IMR-90 (cell line): ENCODE data around the gene ZBTB8A. TPM values are rescaled to one million over a fixed set of nuclear protein-coding genes. Genes with fewer than 3 reads are reported as not detected.

ENCODE experiments used
- ATAC-seq: fragments of 200-7000 bp; cut with Tn5 transposase; 2 replicates; pipeline ENCODE4 v1.9.1; 2020; ENCODE audit warnings: low read depth, mild to moderate bottlenecking, moderate library complexity
- BruUV-seq: library from RNA; stranded (reverse); fragments of 400-500 nt; replicated peaks from 2 replicates; lab custom pipeline; 2021; lab: Mats Ljungman, UMichigan
- CTCF ChIA-PET: fragments of 300-600 bp; formaldehyde crosslinking; extraction: SDS; loops from one replicate; lab custom pipeline; 2021; ENCODE audit warnings: antibody characterized with exemption; lab: Yijun Ruan, JAX
- POLR2A ChIA-PET: fragments of 300-600 bp; sonication (Branson Sonifier 250); formaldehyde crosslinking; loops from one replicate; lab custom pipeline; 2022; ENCODE audit warnings: antibody characterized with exemption; ENCODE audit not compliant: unreplicated experiment; lab: Charles Lee
- DNase-seq: peaks from one replicate; pipeline ENCODE4 v3.0.0; 2013
- H2AFZ ChIP-seq: replicated peaks from 2 replicates; pipeline ENCODE3; 2013; ENCODE audit warnings: low read length, mild to moderate bottlenecking; ENCODE audit not compliant: poor library complexity
- H2AK5ac ChIP-seq: 2 replicates; pipeline ENCODE4 v1.6.1; 2013; ENCODE audit warnings: low read depth, low read length, inconsistent platforms
- H2AK9ac ChIP-seq: replicated peaks from 2 replicates; pipeline ENCODE3; 2013; ENCODE audit warnings: mild to moderate bottlenecking, low read depth, low read length, moderate library complexity; ENCODE audit not compliant: poor library complexity
- H2BK120ac ChIP-seq: 2 replicates; pipeline ENCODE4 v1.6.1; 2013; ENCODE audit warnings: low read depth, low read length, inconsistent platforms
- H2BK15ac ChIP-seq: 3 replicates; pipeline ENCODE4 v1.6.1; 2013; ENCODE audit warnings: low read depth, low read length, inconsistent platforms
- H2BK20ac ChIP-seq: 2 replicates; pipeline ENCODE4 v1.6.1; 2013; ENCODE audit warnings: low read depth, mild to moderate bottlenecking, inconsistent platforms, low read length, moderate library complexity
- H2BK5ac ChIP-seq: 2 replicates; pipeline ENCODE4 v1.6.1; 2013; ENCODE audit warnings: mild to moderate bottlenecking, low read depth, low read length, inconsistent platforms; ENCODE audit not compliant: poor library complexity, severe bottlenecking
- H3K14ac ChIP-seq: replicated peaks from 2 replicates; pipeline ENCODE4 v1.6.1; 2013; ENCODE audit warnings: low read depth, low read length, inconsistent platforms
- H3K18ac ChIP-seq: 2 replicates; pipeline ENCODE4 v1.6.1; 2013; ENCODE audit warnings: low read depth, low read length, control low read depth
- H3K23ac ChIP-seq: 2 replicates; pipeline ENCODE4 v1.6.1; 2013; ENCODE audit warnings: low read depth, low read length, inconsistent platforms
- H3K27ac ChIP-seq: 2 replicates; pipeline ENCODE4 v1.5.1; 2013; ENCODE audit warnings: mild to moderate bottlenecking, control low read depth, low read length; ENCODE audit not compliant: insufficient read depth
- H3K27me3 ChIP-seq: 2 replicates; pipeline ENCODE4 v1.6.1; 2013; ENCODE audit warnings: low read length; ENCODE audit not compliant: control insufficient read depth, insufficient read depth
- H3K36me3 ChIP-seq: 2 replicates; pipeline ENCODE4 v1.6.1; 2013; ENCODE audit warnings: low read length, mixed read lengths; ENCODE audit not compliant: control insufficient read depth, insufficient read depth
- H3K4ac ChIP-seq: 2 replicates; pipeline ENCODE4 v1.6.1; 2013; ENCODE audit warnings: low read depth, low read length, inconsistent platforms
- H3K4me1 ChIP-seq: 2 replicates; pipeline ENCODE4 v1.6.1; 2013; ENCODE audit warnings: low read length, mixed read lengths; ENCODE audit not compliant: control insufficient read depth, insufficient read depth
- H3K4me2 ChIP-seq: 2 replicates; pipeline ENCODE4 v1.6.1; 2013; ENCODE audit warnings: low read depth, mild to moderate bottlenecking, control low read depth, low read length, moderate library complexity
- H3K4me3 ChIP-seq: 2 replicates; pipeline ENCODE4 v1.5.1; 2013; ENCODE audit warnings: low read depth, mild to moderate bottlenecking, control low read depth, low read length, moderate library complexity; ENCODE audit not compliant: insufficient read depth
- H3K56ac ChIP-seq: 2 replicates; pipeline ENCODE4 v1.6.1; 2013; ENCODE audit warnings: low read length, inconsistent platforms; ENCODE audit not compliant: insufficient read depth; ENCODE audit errors: extremely low read depth
- H3K79me1 ChIP-seq, 2 experiments: 2 replicates each; pipeline ENCODE4 v1.6.1; 2013; ENCODE audit warnings: low read length in 2 of 2, inconsistent platforms in 1 of 2, low read depth in 1 of 2
- H3K9ac ChIP-seq: 2 replicates; pipeline ENCODE4 v1.6.1; 2013; ENCODE audit warnings: low read depth, low read length, control low read depth
- H3K9me1 ChIP-seq: 2 replicates; pipeline ENCODE4 v1.6.1; 2013; ENCODE audit warnings: low read length, inconsistent platforms; ENCODE audit not compliant: insufficient read depth
- H3K9me3 ChIP-seq: 2 replicates; pipeline ENCODE4 v1.6.1; 2013; ENCODE audit warnings: low read length; ENCODE audit not compliant: control insufficient read depth, insufficient read depth
- H4K20me1 ChIP-seq: 2 replicates; pipeline ENCODE4 v1.6.1; 2013; ENCODE audit warnings: low read length, inconsistent platforms; ENCODE audit not compliant: insufficient read depth
- H4K5ac ChIP-seq: 2 replicates; pipeline ENCODE4 v1.6.1; 2013; ENCODE audit warnings: mild to moderate bottlenecking, low read depth, low read length, control low read depth
- H4K8ac ChIP-seq, 2 experiments: 2 replicates each; pipeline ENCODE4 v1.6.1; 2013; ENCODE audit warnings: low read depth in 2 of 2, low read length in 2 of 2, control low read depth in 1 of 2, inconsistent platforms in 1 of 2
- H4K91ac ChIP-seq: 2 replicates; pipeline ENCODE4 v1.6.1; 2013; ENCODE audit warnings: low read depth, low read length, inconsistent platforms; ENCODE audit not compliant: insufficient read depth
- CHD1 ChIP-seq: IDR thresholded peaks from 2 replicates; pipeline ENCODE4 v1.6.1; 2012; ENCODE audit warnings: low read depth, low read length, improper control_type of control experiment
- FOS ChIP-seq: fragments of 150-350 bp; IDR thresholded peaks from 2 replicates; pipeline ENCODE4 v1.6.1; 2016; ENCODE audit warnings: low read depth, low read length
- MAZ ChIP-seq: IDR thresholded peaks from 2 replicates; pipeline ENCODE4 v1.6.1; 2012; ENCODE audit warnings: low read depth, mild to moderate bottlenecking, low read length, improper control_type of control experiment, moderate library complexity, borderline replicate concordance
- RCOR1 ChIP-seq: IDR thresholded peaks from 2 replicates; pipeline ENCODE4 v1.6.1; 2012; ENCODE audit warnings: mild to moderate bottlenecking, low read length, improper control_type of control experiment; ENCODE audit not compliant: insufficient replicate concordance
- WGBS, 2 experiments: methylation state at CpG; one replicate each; pipeline versions ENCODE4 v1.1.5 to v1.1.7; 2013; ENCODE audit warnings: missing lambda C conversion rate in 2 of 2; ENCODE audit not compliant: insufficient read length in 1 of 2; ENCODE audit errors: extremely low coverage in 2 of 2; 5-methylcytosine and 5-hydroxymethylcytosine counted together
- dilution Hi-C: fragments of 300-500 bp; cut with HindIII; formaldehyde crosslinking; loops from one replicate; pipeline ENCODE4 v1.14.3; 2018; ENCODE audit warnings: low sequenced_read_pairs; ENCODE audit not compliant: unreplicated experiment
- in situ Hi-C: fragments of 300-500 bp; cut with MboI; formaldehyde crosslinking; loops from 3 replicates; pipeline ENCODE4 v1.14.3; 2019; ENCODE audit warnings: low sequenced_read_pairs, inconsistent platforms, mixed read lengths
- intact Hi-C: fragments of 100-400 bp; cut with micrococcal nuclease; formaldehyde crosslinking; loops from 2 replicates; pipeline ENCODE4 v1.10.0; 2022
- polyA plus RNA-seq, 3 experiments: library from polyadenylated mRNA; depleted of rRNA; stranded (reverse); fragments of >200 nt; gene quantifications; 2 replicates each; pipeline ENCODE4 v1.2.3, GENCODE V29; 2012; ENCODE audit warnings: low replicate concordance in 1 of 3
- total RNA-seq: library from RNA; depleted of rRNA; stranded (reverse); fragments of >200 nt; gene quantifications from 2 replicates; pipeline ENCODE4 v1.2.3, GENCODE V29; 2012
- TF ChIP-seq, protein P1 (sequence below): conservative IDR thresholded peaks from 2 replicates; pipeline ENCODE4 v1.5.1; 2012; ENCODE audit warnings: mild to moderate bottlenecking, low read depth, low read length, improper control_type of control experiment

ZBTB8A gene
- total and polyA plus RNA-seq, 2 of the 4 experiments (the other 2 are of a cell fraction) = 2.1 to 6.1 TPM

DNA sequence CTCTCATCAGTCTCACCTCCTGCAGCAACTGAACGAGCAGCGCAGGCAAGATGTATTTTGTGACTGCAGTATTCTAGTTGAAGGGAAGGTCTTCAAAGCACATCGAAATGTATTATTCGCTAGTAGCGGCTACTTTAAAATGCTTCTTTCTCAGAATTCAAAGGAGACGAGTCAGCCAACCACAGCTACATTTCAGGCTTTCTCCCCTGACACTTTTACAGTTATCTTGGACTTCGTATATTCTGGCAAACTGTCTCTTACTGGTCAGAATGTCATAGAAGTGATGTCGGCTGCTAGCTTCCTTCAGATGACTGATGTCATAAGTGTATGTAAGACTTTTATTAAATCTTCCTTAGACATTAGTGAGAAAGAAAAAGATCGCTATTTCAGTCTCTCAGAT, 53.7 kb downstream of the ZBTB8A start:
- Histone ChIP-seq H2BK120ac (no peak overlapping the region), H2AK5ac (no peak overlapping the region), H3K56ac (no peak overlapping the region), H2BK20ac (no peak overlapping the region), H2AK9ac (no peak overlapping the region), H3K36me3 (peaks cover 4% of the 10 kb centered on the region), H3K27ac (no peak overlapping the region), H3K18ac (no peak overlapping the region), H3K4me2 (no peak overlapping the region), H3K14ac (no peak overlapping the region), H3K9me1 (no peaks in the 10 kb centered on the region), H3K79me1 (no peaks in the 10 kb centered on the region; a peak in 1 of 4 replicates), H4K5ac (no peak overlapping the region), H2AFZ (no peak overlapping the region), H2BK15ac (no peak overlapping the region), H3K9ac (no peak overlapping the region), H3K4me3 (no peak overlapping the region), H3K4ac (no peak overlapping the region), H4K91ac (no peak overlapping the region), H2BK5ac (no peak overlapping the region), H3K9me3 (no peaks in the 10 kb centered on the region), H4K8ac (no peak overlapping the region), H3K4me1 (no peaks in the 10 kb centered on the region), H3K27me3 (no peaks in the 10 kb centered on the region), H3K23ac (no peak overlapping the region), H4K20me1 (no peaks in the 10 kb centered on the region)
- TF ChIP-seq, protein P1, sequence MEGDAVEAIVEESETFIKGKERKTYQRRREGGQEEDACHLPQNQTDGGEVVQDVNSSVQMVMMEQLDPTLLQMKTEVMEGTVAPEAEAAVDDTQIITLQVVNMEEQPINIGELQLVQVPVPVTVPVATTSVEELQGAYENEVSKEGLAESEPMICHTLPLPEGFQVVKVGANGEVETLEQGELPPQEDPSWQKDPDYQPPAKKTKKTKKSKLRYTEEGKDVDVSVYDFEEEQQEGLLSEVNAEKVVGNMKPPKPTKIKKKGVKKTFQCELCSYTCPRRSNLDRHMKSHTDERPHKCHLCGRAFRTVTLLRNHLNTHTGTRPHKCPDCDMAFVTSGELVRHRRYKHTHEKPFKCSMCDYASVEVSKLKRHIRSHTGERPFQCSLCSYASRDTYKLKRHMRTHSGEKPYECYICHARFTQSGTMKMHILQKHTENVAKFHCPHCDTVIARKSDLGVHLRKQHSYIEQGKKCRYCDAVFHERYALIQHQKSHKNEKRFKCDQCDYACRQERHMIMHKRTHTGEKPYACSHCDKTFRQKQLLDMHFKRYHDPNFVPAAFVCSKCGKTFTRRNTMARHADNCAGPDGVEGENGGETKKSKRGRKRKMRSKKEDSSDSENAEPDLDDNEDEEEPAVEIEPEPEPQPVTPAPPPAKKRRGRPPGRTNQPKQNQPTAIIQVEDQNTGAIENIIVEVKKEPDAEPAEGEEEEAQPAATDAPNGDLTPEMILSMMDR = no peak
- TF ChIP-seq CHD1 (no peak), FOS (no peak), MAZ (no peak), RCOR1 (no peak)
- ChIA-PET POLR2A (no interaction called here), CTCF (interaction anchor here (0.6 kb wide), 1 partner anchor 63 kb away, joined by 3 read pairs; no protein-coding TSS in a partner anchor)
- no TSS peak for BruUV-seq
- peak; percentile 71 for DNase-seq
- no peak; the same call in 1 of the 2 replicates for ATAC-seq
- in situ Hi-C loops (no loop called here), intact Hi-C loops (no loop called here), dilution Hi-C loops (no loop called here)
- 100% methylated on average over 3 of the region's 9 CpGs; no CpG with 5 or more reads in 1 of the 2 experiments for WGBS, 2 experiments
